GM12878 (cell line): ENCODE data around the gene POU4F3. TPM values are rescaled to one million over a fixed set of nuclear protein-coding genes. Genes with fewer than 3 reads are reported as not detected.

ENCODE experiments used
- ATAC-seq: fragments of 200-7000 bp; cut with Tn5 transposase; 3 replicates; pipeline ENCODE4 v1.9.1; 2020; ENCODE audit warnings: mild to moderate bottlenecking, moderate library complexity
- BruUV-seq: library from RNA; stranded (reverse); fragments of 400-500 nt; replicated peaks from 2 replicates; lab custom pipeline; 2021; lab: Mats Ljungman, UMichigan
- CTCF ChIA-PET: fragments of 300-600 bp; sonication (Branson Sonifier 250); formaldehyde crosslinking; extraction: SDS; loops from one replicate; lab custom pipeline; 2021; ENCODE audit warnings: inconsistent platforms; lab: Yijun Ruan, JAX
- POLR2A ChIA-PET: fragments of 350-600 bp; formaldehyde crosslinking; extraction: SDS; loops from one replicate; lab custom pipeline; 2021; ENCODE audit warnings: inconsistent platforms; lab: Charles Lee
- RAD21 ChIA-PET: fragments of 300-600 bp; sonication (Branson Sonifier 250); formaldehyde crosslinking; loops from one replicate; lab custom pipeline; 2023; ENCODE audit warnings: antibody characterized with exemption; ENCODE audit not compliant: unreplicated experiment; lab: Charles Lee
- SMC1A ChIA-PET: fragments of 300-600 bp; sonication (Branson Sonifier 250); formaldehyde crosslinking; loops from one replicate; lab custom pipeline; 2023; ENCODE audit not compliant: unreplicated experiment, uncharacterized antibody; lab: Charles Lee
- DNase-seq: peaks from one replicate; pipeline ENCODE4 v3.0.0-alpha.2; 2011; ENCODE audit warnings: low read depth, low spot score
- FAIRE-seq: peaks from 3 replicates; lab custom pipeline; 2011; peaks lifted over from hg19 to GRCh38; lab: Jason Lieb, UNC
- H2AFZ ChIP-seq: 2 replicates; pipeline ENCODE4 v1.6.0; 2011; ENCODE audit warnings: low read depth, low read length, control low read depth; ENCODE audit not compliant: control insufficient read depth
- H3K27ac ChIP-seq: 2 replicates; pipeline ENCODE4 v1.5.1; 2011; ENCODE audit warnings: control low read depth; ENCODE audit not compliant: control insufficient read depth, insufficient read depth
- H3K27me3 ChIP-seq, 2 experiments: replicated peaks in 1 of 2; 2 replicates each; pipeline versions ENCODE4 v1.6.0 to v1.6.1; 2011; ENCODE audit warnings: low read length in 1 of 2; ENCODE audit not compliant: control insufficient read depth in 2 of 2, insufficient read depth in 2 of 2
- H3K36me3 ChIP-seq, 2 experiments: 2 replicates each; pipeline ENCODE4 v1.5.1; 2011; ENCODE audit warnings: low read length in 1 of 2; ENCODE audit not compliant: control insufficient read depth in 2 of 2, insufficient read depth in 2 of 2
- H3K4me1 ChIP-seq: 2 replicates; pipeline ENCODE4 v1.6.1; 2011; ENCODE audit warnings: mild to moderate bottlenecking, low read length, moderate library complexity, mixed read lengths; ENCODE audit not compliant: control insufficient read depth, insufficient read depth
- H3K4me2 ChIP-seq: 2 replicates; pipeline ENCODE4 v1.6.0; 2011; ENCODE audit warnings: control low read depth; ENCODE audit not compliant: control insufficient read depth, insufficient read depth
- H3K4me3 ChIP-seq: fragments of 200-600 bp; sonication (generic); 2 replicates; pipeline ENCODE4 v1.5.1; 2016
- H3K79me2 ChIP-seq: 2 replicates; pipeline ENCODE4 v1.6.0; 2011; ENCODE audit warnings: low read length; ENCODE audit not compliant: control insufficient read depth, insufficient read depth
- H3K9ac ChIP-seq: 2 replicates; pipeline ENCODE4 v1.8.0; 2011; ENCODE audit warnings: low read length, control low read depth, mixed read lengths; ENCODE audit not compliant: control insufficient read depth, insufficient read depth
- H3K9me3 ChIP-seq: replicated peaks from 3 replicates; pipeline ENCODE4 v1.5.1; 2011; ENCODE audit warnings: mild to moderate bottlenecking, low read length; ENCODE audit not compliant: control insufficient read depth, insufficient read depth
- H4K20me1 ChIP-seq: 2 replicates; pipeline ENCODE4 v1.6.0; 2011; ENCODE audit not compliant: control insufficient read depth, insufficient read depth
- BMI1 ChIP-seq: fragments of 450-650 bp; IDR thresholded peaks from 2 replicates; pipeline ENCODE4 v1.6.1; 2016; ENCODE audit warnings: mild to moderate bottlenecking, moderate library complexity, borderline replicate concordance
- KDM1A ChIP-seq: fragments of 200-600 bp; sonication (generic); IDR thresholded peaks from 2 replicates; pipeline ENCODE4 v1.6.1; 2016; ENCODE audit warnings: borderline replicate concordance
- MYB ChIP-seq: fragments of 150-350 bp; IDR thresholded peaks from 2 replicates; pipeline ENCODE4 v1.6.1; 2014; ENCODE audit warnings: mild to moderate bottlenecking, low read depth, low read length, borderline replicate concordance
- PML ChIP-seq: IDR thresholded peaks from 2 replicates; pipeline ENCODE4 v1.6.1; 2012; ENCODE audit warnings: low read length, inconsistent platforms
- POLR2A ChIP-seq: IDR thresholded peaks from 2 replicates; pipeline ENCODE4 v1.6.1; 2011; ENCODE audit warnings: low read depth, mild to moderate bottlenecking, low read length
- RUNX3 ChIP-seq: IDR thresholded peaks from 2 replicates; pipeline ENCODE4 v1.6.1; 2012; ENCODE audit warnings: low read length, inconsistent platforms
- SPI1 ChIP-seq: IDR thresholded peaks from 2 replicates; pipeline ENCODE4 v1.6.1; 2011; ENCODE audit warnings: low read depth, mild to moderate bottlenecking, low read length, moderate library complexity, borderline replicate concordance; ENCODE audit not compliant: insufficient read depth
- SREBF2 ChIP-seq: IDR thresholded peaks from 2 replicates; pipeline ENCODE4 v1.6.1; 2012; ENCODE audit warnings: mild to moderate bottlenecking, low read length
- SRF ChIP-seq, 2 experiments: IDR thresholded peaks; 2 replicates each; pipeline ENCODE4 v1.6.1; 2011; ENCODE audit warnings: low read depth in 2 of 2, low read length in 2 of 2, mild to moderate bottlenecking in 1 of 2, moderate library complexity in 1 of 2
- TCF7 ChIP-seq: IDR thresholded peaks from 2 replicates; pipeline ENCODE4 v1.6.1; 2014; ENCODE audit warnings: antibody characterized with exemption, borderline replicate concordance
- WRNIP1 ChIP-seq: IDR thresholded peaks from 2 replicates; pipeline ENCODE4 v1.6.1; 2011; ENCODE audit warnings: low read depth, low read length, improper control_type of control experiment, borderline replicate concordance
- YY1 ChIP-seq: IDR thresholded peaks from 2 replicates; pipeline ENCODE4 v1.6.1; 2011; ENCODE audit warnings: low read depth, mild to moderate bottlenecking, low read length
- WGBS: methylation state at CpG from one replicate; pipeline ENCODE4 v1.1.6; 2016; ENCODE audit warnings: low lambda C conversion rate; ENCODE audit not compliant: insufficient replicate concordance, insufficient coverage; ENCODE audit errors: missing lambda C conversion rate; 5-methylcytosine and 5-hydroxymethylcytosine counted together
- in situ Hi-C: fragments of 300-500 bp; cut with MboI; formaldehyde crosslinking; loops from 9 replicates; pipeline ENCODE4 v1.14.3; 2018; ENCODE audit warnings: mixed read lengths
- intact Hi-C: fragments of 100-400 bp; cut with micrococcal nuclease; formaldehyde crosslinking; loops from one replicate; pipeline ENCODE4 v1.14.2; 2022; ENCODE audit not compliant: unreplicated experiment
- polyA plus RNA-seq, 11 experiments: library from polyadenylated mRNA; depleted of rRNA in 4 of 11; unstranded in 6 of 11; stranded (reverse) in 5 of 11; fragments of >200 nt; fragmentation: Nextera tagmentation in 4 of 11; fragmentation: Illumina TruSeq in 1 of 11; extraction: Ambion mirVana in 4 of 11; extraction: Trizol in 1 of 11; gene quantifications; 1 replicate in 1 of 11; 2 replicates in 10 of 11; pipeline versions ENCODE4 v1.2.1 to v1.2.3, GENCODE V29; 2011 to 2016; ENCODE audit warnings: inconsistent platforms in 2 of 11, missing spikeins in 2 of 11, low read depth in 1 of 11
- total RNA-seq, 4 experiments: library from RNA; depleted of rRNA in 3 of 4; stranded (reverse); fragments of >200 nt in 3 of 4; fragmentation: Illumina TruSeq in 1 of 4; extraction: Trizol in 1 of 4; gene quantifications; 2 replicates each; pipeline versions ENCODE4 v1.2.1 to v1.2.3, GENCODE V29; 2013 to 2021
- TF ChIP-seq, protein P1 (sequence below): fragments of 150-350 bp; IDR thresholded peaks from 2 replicates; pipeline ENCODE4 v1.6.1; 2014; ENCODE audit warnings: mild to moderate bottlenecking, low read depth, low read length
- TF ChIP-seq, protein P2 (sequence below): fragments of 450-650 bp; IDR thresholded peaks from 2 replicates; pipeline ENCODE4 v1.6.1; 2017; ENCODE audit warnings: mild to moderate bottlenecking, low read depth, inconsistent platforms; ENCODE audit not compliant: poor library complexity, severe bottlenecking

The POU4F3 gene
- total and polyA plus RNA-seq, 10 of the 15 experiments (the other 5 are each of a cell fraction or from before 2014, with no cell fraction given): 0.03 to 0.19 (median 0.08) TPM; not detected in 5

DNA sequence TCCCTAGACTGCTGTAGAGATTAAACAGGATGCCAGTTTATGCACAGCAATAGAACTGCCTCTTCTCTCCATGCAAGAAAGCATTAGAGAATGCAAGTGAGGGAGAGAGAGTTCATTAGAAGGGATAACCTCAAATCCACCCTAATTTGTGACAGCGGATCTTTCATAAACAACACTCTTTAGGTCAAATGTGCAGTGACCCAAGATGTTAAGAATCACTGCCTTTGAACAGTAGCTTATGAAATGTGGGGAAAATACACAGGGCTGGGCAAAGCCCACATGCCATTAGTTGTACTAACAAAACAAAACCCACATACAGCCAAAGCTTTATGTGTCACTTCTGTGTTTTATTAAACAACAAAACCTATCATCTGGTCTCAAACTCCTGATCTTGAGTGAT is 36.2 kb upstream of the POU4F3 start:
- Histone ChIP-seq H3K27me3 (no peaks in the 10 kb centered on the region; a peak in 1 of 4 replicates), H3K9ac (no peak overlapping the region), H4K20me1 (no peaks in the 10 kb centered on the region), H3K27ac (no peak overlapping the region), H3K79me2 (no peaks in the 10 kb centered on the region), H3K4me1 (no peaks in the 10 kb centered on the region), H3K4me3 (no peak overlapping the region), H3K9me3 (no peaks in the 10 kb centered on the region), H3K36me3 (no peaks in the 10 kb centered on the region), H2AFZ (no peak overlapping the region), H3K4me2 (no peak overlapping the region)
- ChIA-PET CTCF (interaction anchor here (1.4 kb wide), 1 partner anchor 12 kb away, joined by 4 read pairs; no protein-coding TSS in a partner anchor), POLR2A (interaction anchor here (0.6 kb wide), 1 partner anchor 243 kb away, joined by 3 read pairs; no protein-coding TSS in a partner anchor), SMC1A (interaction anchor here (1.4 kb wide), 1 partner anchor 12 kb away, joined by 3 read pairs; no protein-coding TSS in a partner anchor), RAD21 (no interaction called here)
- TF ChIP-seq SPI1: no peak
- TF ChIP-seq POLR2A: no peak
- no peak for DNase-seq
- no TSS peak for BruUV-seq
- 93% methylated on average over 1 of the region's 1 CpG for WGBS
- intact Hi-C loops: no loop called here
- FAIRE-seq: no peak
- in situ Hi-C loops: no loop called here
- ATAC-seq: no peak

DNA sequence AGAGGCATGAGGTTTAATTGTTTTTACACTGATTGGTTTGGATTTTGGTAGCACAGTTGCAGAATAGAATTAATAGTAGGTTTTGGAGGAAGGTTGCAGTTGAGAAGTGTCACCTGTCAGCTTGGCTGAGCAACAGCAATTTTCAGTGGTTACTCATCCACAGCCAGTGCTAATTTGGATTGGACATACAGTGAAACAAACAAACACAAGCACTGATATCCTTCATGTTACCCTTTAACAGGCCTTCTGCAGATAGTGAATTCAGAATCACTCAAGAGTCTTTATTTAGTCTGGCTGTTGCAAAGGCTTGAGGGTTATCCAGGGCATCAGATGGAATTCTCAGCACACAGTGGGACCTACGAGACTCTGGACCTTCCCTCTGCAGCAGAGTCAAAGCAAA is 31.8 kb upstream of the POU4F3 start:
- ATAC-seq (no peak), FAIRE-seq (no peak), DNase-seq (no peak)
- no peaks in the 10 kb centered on the region for H3K36me3 ChIP-seq
- no peaks in the 10 kb centered on the region for H3K79me2 ChIP-seq
- no peak overlapping the region for H3K27ac ChIP-seq
- no peaks in the 10 kb centered on the region for H4K20me1 ChIP-seq
- peaks cover 0 to 1% of the 10 kb centered on the region in 2 experiments; a peak in 2 of 4 replicates for H3K27me3 ChIP-seq
- H2AFZ ChIP-seq: no peak overlapping the region
- ChIA-PET SMC1A (no interaction called here), CTCF (no interaction called here), POLR2A (no interaction called here), RAD21 (no interaction called here)
- BruUV-seq: no TSS peak
- H3K9me3 ChIP-seq: no peaks in the 10 kb centered on the region
- no peak overlapping the region for H3K4me2 ChIP-seq
- in situ Hi-C loops: no loop called here
- no peak overlapping the region for H3K9ac ChIP-seq
- WGBS: 0% methylated on average over 1 of the region's 1 CpG
- H3K4me3 ChIP-seq: no peak overlapping the region
- intact Hi-C loops: no loop called here
- H3K4me1 ChIP-seq: no peaks in the 10 kb centered on the region
- TF ChIP-seq YY1: no peak
- TF ChIP-seq SREBF2: no peak
- TF ChIP-seq SPI1: no peak
- TF ChIP-seq MYB: no peak
- TF ChIP-seq KDM1A: no peak
- no peak for TF ChIP-seq RUNX3
- TF ChIP-seq WRNIP1: no peak
- TF ChIP-seq, protein P1, sequence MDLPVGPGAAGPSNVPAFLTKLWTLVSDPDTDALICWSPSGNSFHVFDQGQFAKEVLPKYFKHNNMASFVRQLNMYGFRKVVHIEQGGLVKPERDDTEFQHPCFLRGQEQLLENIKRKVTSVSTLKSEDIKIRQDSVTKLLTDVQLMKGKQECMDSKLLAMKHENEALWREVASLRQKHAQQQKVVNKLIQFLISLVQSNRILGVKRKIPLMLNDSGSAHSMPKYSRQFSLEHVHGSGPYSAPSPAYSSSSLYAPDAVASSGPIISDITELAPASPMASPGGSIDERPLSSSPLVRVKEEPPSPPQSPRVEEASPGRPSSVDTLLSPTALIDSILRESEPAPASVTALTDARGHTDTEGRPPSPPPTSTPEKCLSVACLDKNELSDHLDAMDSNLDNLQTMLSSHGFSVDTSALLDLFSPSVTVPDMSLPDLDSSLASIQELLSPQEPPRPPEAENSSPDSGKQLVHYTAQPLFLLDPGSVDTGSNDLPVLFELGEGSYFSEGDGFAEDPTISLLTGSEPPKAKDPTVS: no peak
- TF ChIP-seq SRF (IDR thresholded peaks at IDR 0.05; ENCODE audit: low read depth in 2 of 2, low read length in 2 of 2): no peak
- TF ChIP-seq, protein P2, sequence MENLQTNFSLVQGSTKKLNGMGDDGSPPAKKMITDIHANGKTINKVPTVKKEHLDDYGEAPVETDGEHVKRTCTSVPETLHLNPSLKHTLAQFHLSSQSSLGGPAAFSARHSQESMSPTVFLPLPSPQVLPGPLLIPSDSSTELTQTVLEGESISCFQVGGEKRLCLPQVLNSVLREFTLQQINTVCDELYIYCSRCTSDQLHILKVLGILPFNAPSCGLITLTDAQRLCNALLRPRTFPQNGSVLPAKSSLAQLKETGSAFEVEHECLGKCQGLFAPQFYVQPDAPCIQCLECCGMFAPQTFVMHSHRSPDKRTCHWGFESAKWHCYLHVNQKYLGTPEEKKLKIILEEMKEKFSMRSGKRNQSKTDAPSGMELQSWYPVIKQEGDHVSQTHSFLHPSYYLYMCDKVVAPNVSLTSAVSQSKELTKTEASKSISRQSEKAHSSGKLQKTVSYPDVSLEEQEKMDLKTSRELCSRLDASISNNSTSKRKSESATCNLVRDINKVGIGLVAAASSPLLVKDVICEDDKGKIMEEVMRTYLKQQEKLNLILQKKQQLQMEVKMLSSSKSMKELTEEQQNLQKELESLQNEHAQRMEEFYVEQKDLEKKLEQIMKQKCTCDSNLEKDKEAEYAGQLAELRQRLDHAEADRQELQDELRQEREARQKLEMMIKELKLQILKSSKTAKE: no peak
- no peak for TF ChIP-seq PML
- TF ChIP-seq BMI1: no peak
- TF ChIP-seq TCF7: no peak
